Keratinocyte (primary cell): ENCODE measurements around the gene CFAP53. TPM values are rescaled to one million over a fixed set of nuclear protein-coding genes. Genes with fewer than 3 reads are reported as not detected.
"Not testable (repeated sequence)": the region's sequence is repeated elsewhere in the genome, so short reads cannot be mapped to it uniquely, and the experiment has no call there.

Source experiments
- DNase-seq: peaks from one replicate; pipeline ENCODE4 v3.0.0-alpha.2; 2011; ENCODE audit warnings: low read depth, missing footprints, low spot score
- FAIRE-seq: peaks from 2 replicates; lab custom pipeline; 2011; peaks lifted over from hg19 to GRCh38; lab: Jason Lieb, UNC
- H2AFZ ChIP-seq: 2 replicates; pipeline ENCODE4 v1.6.0; 2012; ENCODE audit warnings: low read length, control low read depth, inconsistent platforms; ENCODE audit not compliant: control insufficient read depth
- H3K27ac ChIP-seq: 2 replicates; pipeline ENCODE4 v1.5.1; 2011; ENCODE audit warnings: low read length; ENCODE audit not compliant: control insufficient read depth, insufficient read depth
- H3K27me3 ChIP-seq: 3 replicates; pipeline ENCODE4 v1.6.0; 2011; ENCODE audit warnings: low read length; ENCODE audit not compliant: control insufficient read depth, insufficient read depth; ENCODE audit errors: extremely low read depth
- H3K36me3 ChIP-seq, 2 experiments: 2 replicates in 1 of 2; 3 replicates in 1 of 2; pipeline ENCODE4 v1.5.1; 2011; ENCODE audit warnings: low read length in 2 of 2, mild to moderate bottlenecking in 1 of 2; ENCODE audit not compliant: control insufficient read depth in 2 of 2, insufficient read depth in 2 of 2; ENCODE audit errors: extremely low read depth in 1 of 2
- H3K4me1 ChIP-seq: 3 replicates; pipeline ENCODE4 v1.5.1; 2011; ENCODE audit warnings: low read length; ENCODE audit not compliant: control insufficient read depth, insufficient read depth; ENCODE audit errors: extremely low read depth
- H3K4me2 ChIP-seq: 3 replicates; pipeline ENCODE4 v1.6.0; 2011; ENCODE audit warnings: low read depth, low read length; ENCODE audit not compliant: control insufficient read depth, insufficient read depth; ENCODE audit errors: extremely low read depth
- H3K4me3 ChIP-seq, 3 experiments: fragments of 200-600 bp in 1 of 3; sonication (generic) in 1 of 3; 2 replicates in 2 of 3; 3 replicates in 1 of 3; pipeline ENCODE4 v1.5.1; 2011 to 2016; ENCODE audit warnings: low read length in 3 of 3, mild to moderate bottlenecking in 3 of 3, control low read depth in 2 of 3, inconsistent platforms in 1 of 3, low read depth in 1 of 3, mixed read lengths in 1 of 3, mixed run types in 1 of 3, moderate library complexity in 1 of 3; ENCODE audit not compliant: control insufficient read depth in 2 of 3, insufficient read depth in 2 of 3; ENCODE audit errors: extremely low read depth in 1 of 3
- H3K79me2 ChIP-seq: 2 replicates; pipeline ENCODE4 v1.6.0; 2012; ENCODE audit warnings: low read length; ENCODE audit not compliant: control insufficient read depth, insufficient read depth
- H3K9ac ChIP-seq: 3 replicates; pipeline ENCODE4 v1.6.0; 2011; ENCODE audit warnings: low read length; ENCODE audit not compliant: control insufficient read depth, insufficient read depth; ENCODE audit errors: extremely low read depth
- H3K9me1 ChIP-seq: 3 replicates; pipeline ENCODE4 v1.6.0; 2011; ENCODE audit warnings: low read length; ENCODE audit not compliant: control insufficient read depth, insufficient read depth; ENCODE audit errors: extremely low read depth
- H3K9me3 ChIP-seq: 2 replicates; pipeline ENCODE4 v1.5.1; 2012; ENCODE audit warnings: low read depth, low read length; ENCODE audit not compliant: control insufficient read depth
- H4K20me1 ChIP-seq: 3 replicates; pipeline ENCODE4 v1.6.0; 2011; ENCODE audit warnings: low read length; ENCODE audit not compliant: control insufficient read depth, insufficient read depth; ENCODE audit errors: extremely low read depth
- EZH2 ChIP-seq: IDR thresholded peaks from one replicate; pipeline ENCODE4 v1.6.1; 2012; ENCODE audit warnings: inconsistent platforms, mild to moderate bottlenecking, low read length, moderate library complexity
- dilution Hi-C: fragments of 300-500 bp; cut with MboI; formaldehyde crosslinking; loops from one replicate; pipeline ENCODE4 v1.7.0; 2020; ENCODE audit warnings: low sequenced_read_pairs; ENCODE audit not compliant: extremely low pct_ligation_motif_present
- polyA plus RNA-seq, 5 experiments: library from polyadenylated mRNA; depleted of rRNA in 3 of 5; stranded (reverse) in 3 of 5; stranded (forward) in 1 of 5; unstranded in 1 of 5; fragments of >200 nt; gene quantifications; 1 replicate in 1 of 5; 2 replicates in 3 of 5; 3 replicates in 1 of 5; pipeline versions ENCODE4 v1.2.1 to v1.2.3, GENCODE V29; 2011 to 2012; ENCODE audit warnings: missing spikeins in 2 of 5, low read depth in 1 of 5, low replicate concordance in 1 of 5
- TF ChIP-seq, protein P1 (sequence below), 3 experiments: IDR thresholded peaks in 1 of 3; conservative IDR thresholded peaks in 1 of 3; optimal IDR thresholded peaks in 1 of 3; 2 replicates in 2 of 3; 3 replicates in 1 of 3; pipeline versions ENCODE3 to v1.5.1; 2011; ENCODE audit warnings: low read length in 3 of 3, mild to moderate bottlenecking in 3 of 3, moderate library complexity in 2 of 3, control low read depth in 1 of 3, inconsistent platforms in 1 of 3; ENCODE audit not compliant: insufficient read depth in 2 of 3; ENCODE audit errors: extremely low read depth in 1 of 3

CFAP53 gene
- polyA plus RNA-seq, 1 donor (not counting 4 experiments of a cell fraction or from before 2014, with no cell fraction given) = 0.59 TPM

DNA sequence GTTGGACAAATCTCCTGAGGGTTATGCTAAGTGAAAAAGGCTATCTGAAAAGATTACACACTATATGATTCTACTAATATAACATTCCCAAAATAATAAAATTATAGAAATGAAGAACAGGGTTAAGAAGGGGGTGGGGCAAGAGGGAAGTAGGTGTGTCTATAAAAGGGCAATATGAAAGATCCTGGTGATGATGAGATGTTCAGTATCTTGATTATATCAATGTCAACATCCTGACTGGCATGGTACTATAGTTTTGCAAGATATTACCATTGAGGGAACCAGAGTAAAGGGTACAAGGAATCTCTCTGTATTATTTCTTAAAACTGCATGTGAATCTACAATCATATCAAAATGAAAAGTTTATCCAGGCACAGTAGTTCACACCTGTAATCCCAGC, 16.7 kb downstream of the CFAP53 start:
- no peak for TF ChIP-seq EZH2
- TF ChIP-seq, protein P1, sequence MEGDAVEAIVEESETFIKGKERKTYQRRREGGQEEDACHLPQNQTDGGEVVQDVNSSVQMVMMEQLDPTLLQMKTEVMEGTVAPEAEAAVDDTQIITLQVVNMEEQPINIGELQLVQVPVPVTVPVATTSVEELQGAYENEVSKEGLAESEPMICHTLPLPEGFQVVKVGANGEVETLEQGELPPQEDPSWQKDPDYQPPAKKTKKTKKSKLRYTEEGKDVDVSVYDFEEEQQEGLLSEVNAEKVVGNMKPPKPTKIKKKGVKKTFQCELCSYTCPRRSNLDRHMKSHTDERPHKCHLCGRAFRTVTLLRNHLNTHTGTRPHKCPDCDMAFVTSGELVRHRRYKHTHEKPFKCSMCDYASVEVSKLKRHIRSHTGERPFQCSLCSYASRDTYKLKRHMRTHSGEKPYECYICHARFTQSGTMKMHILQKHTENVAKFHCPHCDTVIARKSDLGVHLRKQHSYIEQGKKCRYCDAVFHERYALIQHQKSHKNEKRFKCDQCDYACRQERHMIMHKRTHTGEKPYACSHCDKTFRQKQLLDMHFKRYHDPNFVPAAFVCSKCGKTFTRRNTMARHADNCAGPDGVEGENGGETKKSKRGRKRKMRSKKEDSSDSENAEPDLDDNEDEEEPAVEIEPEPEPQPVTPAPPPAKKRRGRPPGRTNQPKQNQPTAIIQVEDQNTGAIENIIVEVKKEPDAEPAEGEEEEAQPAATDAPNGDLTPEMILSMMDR (optimal IDR thresholded peaks at IDR 0.05 in 1 of 3, IDR thresholded peaks at IDR 0.05 in 1 of 3, conservative IDR thresholded peaks at IDR 0.05 in 1 of 3; ENCODE audit: extremely low read depth in 1 of 3, insufficient read depth in 2 of 3, low read length in 3 of 3) = no peak
- no peaks in the 10 kb centered on the region for H3K36me3 ChIP-seq
- H3K9me1 ChIP-seq = no peaks in the 10 kb centered on the region
- dilution Hi-C loops = no loop called here
- H2AFZ ChIP-seq = no peak overlapping the region
- no peak for FAIRE-seq
- H4K20me1 ChIP-seq = no peaks in the 10 kb centered on the region
- no peaks in the 10 kb centered on the region for H3K27me3 ChIP-seq
- no peaks in the 10 kb centered on the region for H3K9me3 ChIP-seq
- no peaks in the 10 kb centered on the region for H3K79me2 ChIP-seq
- no peak overlapping the region for H3K4me2 ChIP-seq
- H3K9ac ChIP-seq = no peak overlapping the region
- H3K27ac ChIP-seq = no peak overlapping the region
- no peaks in the 10 kb centered on the region for H3K4me1 ChIP-seq
- no peak overlapping the region for H3K4me3 ChIP-seq
- no peak for DNase-seq

DNA sequence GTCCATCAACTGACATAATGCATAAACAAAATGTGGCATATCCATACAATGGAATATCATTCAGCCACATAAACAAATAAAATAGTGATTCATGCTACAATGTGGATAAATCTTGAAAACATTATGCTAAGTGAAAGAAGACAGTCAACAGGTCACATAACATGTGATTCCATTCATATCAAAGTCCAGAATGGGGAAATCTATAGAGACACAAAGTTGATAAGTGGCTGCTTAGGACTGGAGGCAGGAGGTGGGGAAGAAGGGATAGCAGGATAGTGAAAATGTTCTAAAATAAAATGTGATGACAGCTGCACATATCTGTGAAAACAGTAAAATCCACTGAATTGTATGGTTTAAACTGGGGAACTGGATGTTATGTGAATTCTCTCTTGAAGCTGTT, 18.7 kb downstream of the CFAP53 start:
- Histone ChIP-seq H3K9me1 (no peaks in the 10 kb centered on the region), H3K4me1 (no peaks in the 10 kb centered on the region), H3K4me3 (no peak overlapping the region), H3K9me3 (no peaks in the 10 kb centered on the region), H3K4me2 (no peak overlapping the region), H3K36me3 (no peaks in the 10 kb centered on the region), H2AFZ (no peak overlapping the region), H3K79me2 (no peaks in the 10 kb centered on the region), H3K27ac (no peak overlapping the region), H3K27me3 (no peaks in the 10 kb centered on the region), H4K20me1 (no peaks in the 10 kb centered on the region), H3K9ac (no peak overlapping the region)
- no peak for FAIRE-seq
- no peak for TF ChIP-seq EZH2
- TF ChIP-seq, protein P1 (optimal IDR thresholded peaks at IDR 0.05 in 1 of 3, IDR thresholded peaks at IDR 0.05 in 1 of 3, conservative IDR thresholded peaks at IDR 0.05 in 1 of 3; ENCODE audit: extremely low read depth in 1 of 3, insufficient read depth in 2 of 3, low read length in 3 of 3) = no peak
- dilution Hi-C loops = no loop called here
- DNase-seq = no peak

DNA sequence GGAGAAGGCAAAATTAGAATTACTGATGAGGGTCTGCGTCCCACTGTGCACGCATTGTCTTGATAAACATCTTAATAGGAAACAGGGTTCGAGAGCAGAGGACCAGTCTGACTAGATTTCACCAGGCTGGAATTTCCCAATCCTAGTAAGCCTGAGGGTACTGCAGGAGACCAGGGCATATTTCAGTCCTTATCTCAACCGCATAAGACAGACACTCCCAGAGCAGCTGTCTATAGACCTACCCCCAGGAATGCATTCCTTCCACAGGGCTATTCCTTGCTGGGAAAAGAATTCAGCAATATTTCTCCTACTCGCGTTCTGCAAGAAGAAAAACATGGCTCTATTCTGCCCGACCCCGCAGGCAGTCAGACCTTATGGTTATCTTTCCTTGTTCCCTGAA, 24.5 kb downstream of the CFAP53 start:
- H3K9ac ChIP-seq, H3K9me3 ChIP-seq, H4K20me1 ChIP-seq, DNase-seq, FAIRE-seq, H3K36me3 ChIP-seq, H3K4me3 ChIP-seq, dilution Hi-C loops, H3K9me1 ChIP-seq, H2AFZ ChIP-seq, H3K27ac ChIP-seq, H3K4me1 ChIP-seq, H3K4me2 ChIP-seq, H3K79me2 ChIP-seq, H3K27me3 ChIP-seq: not testable (repeated sequence)
